Uterus (tissue), 2 donors: ENCODE measurements around the gene CCDC137.

ENCODE experiments used
- CTCF ChIP-seq, 4 experiments: fragments of 200-600 bp in 2 of 4; fragments of 450-650 bp in 2 of 4; sonication (generic) in 2 of 4; IDR thresholded peaks; one replicate each; pipeline ENCODE4 v1.5.1; 2016 to 2019; ENCODE audit warnings: antibody characterized with exemption in 4 of 4, mild to moderate bottlenecking in 2 of 4, moderate library complexity in 1 of 4
- POLR2A ChIP-seq, 2 donors: fragments of 450-650 bp; IDR thresholded peaks; one replicate each; pipeline ENCODE4 v1.6.1; 2016; ENCODE audit warnings: antibody characterized with exemption in 2 of 2, mild to moderate bottlenecking in 1 of 2, moderate library complexity in 1 of 2

DNA sequence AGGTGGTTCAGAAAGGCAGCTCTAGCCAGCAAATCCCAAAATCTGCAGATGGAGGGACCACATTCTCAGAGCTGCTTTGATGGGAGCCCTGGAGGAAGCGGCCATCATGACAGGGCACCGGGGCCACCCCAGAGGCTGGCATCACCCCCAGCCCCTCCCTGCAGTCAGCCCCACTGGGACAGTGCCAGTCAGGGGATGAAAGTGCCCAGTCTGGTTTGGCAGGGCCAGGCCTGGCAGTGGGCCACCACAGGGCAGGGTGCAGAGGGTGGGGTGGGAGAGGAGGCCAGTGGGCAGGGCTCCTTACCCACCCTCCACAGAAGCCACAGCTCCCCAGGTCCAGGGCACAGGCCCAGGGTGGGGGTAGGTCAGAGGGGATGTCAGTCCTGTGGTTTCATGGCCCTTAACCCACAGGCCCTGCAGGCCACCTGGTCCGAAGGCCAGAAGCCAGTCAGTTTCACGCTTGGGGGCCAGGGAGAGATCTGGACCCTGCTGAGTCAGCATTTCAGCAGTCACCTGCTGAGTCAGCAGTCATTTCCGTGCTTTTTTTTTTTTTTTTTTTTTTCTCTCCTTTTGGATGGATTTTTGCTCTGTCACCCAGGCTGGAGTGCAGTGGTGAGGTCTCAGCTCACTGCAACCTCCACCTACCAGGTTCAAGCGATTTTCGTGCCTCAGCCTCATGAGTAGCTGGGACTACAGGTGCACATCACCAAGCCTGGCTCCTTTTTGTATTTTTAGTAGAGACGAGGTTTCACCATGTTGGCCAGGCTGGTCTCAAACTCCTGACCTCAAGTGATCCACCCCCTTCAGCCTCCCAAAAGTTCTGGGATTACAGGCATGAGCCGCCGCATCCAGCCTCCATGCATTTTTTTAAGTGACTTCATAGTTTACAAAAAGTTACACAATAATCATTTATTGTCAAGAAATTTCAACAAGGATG, 55.9 kb downstream of the CCDC137 start:
- TF ChIP-seq CTCF (IDR thresholded peaks at IDR 0.05) = no peak
- TF ChIP-seq POLR2A (IDR thresholded peaks at IDR 0.05) = no peak
